Measurements from ENCODE around the gene ARHGAP11A. TPM values are rescaled to one million over a fixed set of nuclear protein-coding genes. Genes with fewer than 3 reads are reported as not detected.

The ARHGAP11A gene
- total RNA-seq, 1 donor from 2014 or later, result 13.4 TPM

DNA sequence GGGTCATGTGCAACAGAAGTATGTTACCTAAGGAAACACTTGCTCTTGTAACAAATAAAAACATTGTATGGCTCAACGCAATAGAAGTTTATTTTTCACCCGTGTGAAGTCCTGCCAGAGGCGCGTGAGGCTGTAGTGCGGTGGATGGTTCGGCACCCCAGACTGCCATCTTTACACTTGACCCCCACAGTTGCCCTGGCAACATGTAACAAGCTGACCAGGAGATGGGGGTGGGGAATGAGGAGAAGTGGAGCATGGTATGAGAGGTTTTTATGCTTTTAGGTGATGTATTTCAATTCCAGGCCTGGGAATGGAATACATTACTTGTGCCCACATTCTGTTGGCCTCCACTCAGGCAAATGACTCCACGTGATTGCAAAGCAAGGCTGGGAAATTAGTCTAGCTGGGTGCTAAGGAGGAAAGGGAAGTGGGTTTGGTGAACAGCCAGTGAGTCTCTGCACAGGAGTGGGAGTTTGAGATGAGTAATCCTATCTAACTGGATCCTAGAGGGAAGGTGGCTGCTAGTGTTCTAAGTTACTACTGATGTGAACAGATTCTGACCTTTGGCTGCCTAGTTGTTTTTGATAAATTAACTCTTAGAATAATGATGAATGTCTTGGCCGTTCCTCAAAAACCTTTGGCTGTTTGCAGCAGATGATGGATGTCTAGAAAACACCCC, 68.7 kb downstream of the ARHGAP11A start:
- DNase-seq (ENCODE audit: low read depth in 2 of 2), result peak in 1 of 2 donors; percentile 69

DNA sequence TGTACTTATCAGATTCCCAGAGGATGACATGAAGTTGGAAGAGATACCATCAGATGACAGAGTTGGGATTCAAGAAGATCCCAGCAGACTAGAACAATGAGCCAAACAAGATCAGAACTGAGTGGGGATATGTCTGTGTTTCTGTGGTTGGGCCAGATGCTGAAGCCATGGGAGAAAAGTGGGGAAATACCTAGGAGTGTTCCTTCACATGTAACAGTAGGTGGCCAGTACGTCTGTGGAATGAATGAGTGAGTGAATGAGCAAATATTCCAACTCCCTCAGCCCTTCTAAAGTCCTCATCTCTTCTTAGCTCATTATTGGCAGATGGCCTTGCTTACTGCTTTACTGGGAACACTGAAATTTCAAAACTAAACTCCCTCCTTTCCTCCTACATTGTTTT, 70.3 kb downstream of the ARHGAP11A start:
- DNase-seq (ENCODE audit: low read depth in 2 of 2), result peak in 1 of 2 donors; percentile 2

DNA sequence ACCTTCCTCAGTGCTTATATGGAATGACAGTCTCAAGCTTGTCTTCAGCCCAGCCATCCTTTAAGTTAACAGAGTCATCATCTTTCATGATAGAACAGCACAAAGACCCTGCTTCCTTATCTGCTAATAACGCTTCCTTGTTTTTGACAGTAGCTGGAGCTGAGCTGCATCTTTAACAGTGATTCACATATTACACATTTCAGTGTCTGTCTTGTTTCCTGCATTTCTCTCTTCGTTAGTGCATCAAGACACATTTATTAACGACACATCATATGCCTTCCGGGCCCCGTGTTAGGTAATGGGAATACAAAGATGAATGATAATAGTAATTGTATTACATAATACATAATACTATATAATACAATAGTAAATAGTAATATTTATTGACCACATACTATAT, 72.3 kb downstream of the ARHGAP11A start:
- DNase-seq (ENCODE audit: low read depth in 2 of 2), result peak in 1 of 2 donors; percentile 43

DNA sequence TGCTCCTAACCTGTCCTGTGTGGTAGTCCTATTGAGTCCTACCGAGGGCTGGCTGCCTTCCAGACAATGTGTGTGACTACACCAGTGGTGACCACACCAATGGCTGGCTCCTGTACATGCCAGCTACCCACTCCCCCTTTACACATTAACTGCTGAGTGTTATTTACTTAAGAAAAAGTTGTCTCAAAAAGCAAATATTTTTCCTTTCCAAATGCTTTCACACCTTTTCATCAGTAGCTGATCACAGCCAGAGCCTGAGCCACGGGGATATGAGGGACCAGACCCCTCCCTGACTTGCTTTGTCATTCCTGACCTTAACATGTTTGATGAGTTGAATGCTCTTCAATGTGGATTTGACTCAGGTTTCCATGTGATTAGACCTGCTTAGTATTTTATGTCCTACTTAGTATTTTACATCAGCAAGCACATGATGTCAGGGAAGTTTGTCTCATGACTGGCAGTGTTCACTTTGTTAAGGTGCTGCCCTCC, 72.9 kb downstream of the ARHGAP11A start:
- peak in 1 of 2 donors; percentile 53 for DNase-seq (ENCODE audit: low read depth in 2 of 2)

Other genes with a start within 250 kb of the ARHGAP11A start
- 0.13 and 0.39 TPM in 2 replicates for gene GOLGA8K, start 212.2 kb upstream of the ARHGAP11A start, total RNA-seq
- under 0.01 and 0.13 TPM in 2 replicates for gene GOLGA8O, start 159.9 kb upstream of the ARHGAP11A start, total RNA-seq
- 0.39 and 1.0 TPM in 2 replicates for gene GOLGA8N, start 22.0 kb upstream of the ARHGAP11A start, total RNA-seq
- 0.39 and 0.51 TPM in 2 replicates for gene SCG5, start 26.2 kb downstream of the ARHGAP11A start, total RNA-seq
- under 0.01 and 0.13 TPM in 2 replicates for gene GREM1, start 102.5 kb downstream of the ARHGAP11A start, total RNA-seq

Data from dermis microvascular lymphatic vessel endothelial cell (primary cell).